Stomach (tissue), 4 donors: ENCODE data around the gene MBTD1.

Source experiments
- EP300 ChIP-seq: sonication (generic); formaldehyde crosslinking; IDR thresholded peaks from one replicate; pipeline ENCODE4 v1.6.1; 2017; ENCODE audit warnings: antibody characterized with exemption
- TF ChIP-seq, protein P1 (sequence below), 7 experiments: fragments of 450-650 bp in 4 of 7; fragments of 200-600 bp in 3 of 7; sonication (generic) in 3 of 7; IDR thresholded peaks; one replicate each; pipeline ENCODE4 v1.5.1; 2016 to 2019; ENCODE audit warnings: antibody characterized with exemption in 7 of 7, control low read depth in 2 of 7, mild to moderate bottlenecking in 1 of 7

DNA sequence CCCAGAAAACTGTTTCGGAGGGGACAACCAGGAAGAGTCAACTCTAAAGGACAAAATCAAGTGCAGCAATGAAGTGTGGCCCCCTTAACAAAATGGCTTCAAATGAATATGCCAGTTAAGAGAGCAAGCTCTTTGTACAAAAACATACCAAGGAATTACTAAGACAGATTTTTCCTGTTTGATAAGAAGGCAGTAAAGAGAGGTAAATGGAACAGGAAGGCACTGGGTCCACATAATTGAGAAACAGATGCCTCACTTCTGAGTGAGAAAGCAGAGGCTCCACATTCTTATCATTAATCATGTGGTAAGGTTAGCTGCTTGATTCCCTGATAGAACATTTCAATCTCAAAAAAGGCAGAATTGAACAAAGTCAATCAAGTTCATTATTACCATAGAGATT, 44.9 kb downstream of the MBTD1 start:
- TF ChIP-seq EP300 = no peak
- TF ChIP-seq, protein P1, sequence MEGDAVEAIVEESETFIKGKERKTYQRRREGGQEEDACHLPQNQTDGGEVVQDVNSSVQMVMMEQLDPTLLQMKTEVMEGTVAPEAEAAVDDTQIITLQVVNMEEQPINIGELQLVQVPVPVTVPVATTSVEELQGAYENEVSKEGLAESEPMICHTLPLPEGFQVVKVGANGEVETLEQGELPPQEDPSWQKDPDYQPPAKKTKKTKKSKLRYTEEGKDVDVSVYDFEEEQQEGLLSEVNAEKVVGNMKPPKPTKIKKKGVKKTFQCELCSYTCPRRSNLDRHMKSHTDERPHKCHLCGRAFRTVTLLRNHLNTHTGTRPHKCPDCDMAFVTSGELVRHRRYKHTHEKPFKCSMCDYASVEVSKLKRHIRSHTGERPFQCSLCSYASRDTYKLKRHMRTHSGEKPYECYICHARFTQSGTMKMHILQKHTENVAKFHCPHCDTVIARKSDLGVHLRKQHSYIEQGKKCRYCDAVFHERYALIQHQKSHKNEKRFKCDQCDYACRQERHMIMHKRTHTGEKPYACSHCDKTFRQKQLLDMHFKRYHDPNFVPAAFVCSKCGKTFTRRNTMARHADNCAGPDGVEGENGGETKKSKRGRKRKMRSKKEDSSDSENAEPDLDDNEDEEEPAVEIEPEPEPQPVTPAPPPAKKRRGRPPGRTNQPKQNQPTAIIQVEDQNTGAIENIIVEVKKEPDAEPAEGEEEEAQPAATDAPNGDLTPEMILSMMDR (IDR thresholded peaks at IDR 0.05) = no peak
